PC-9 (cell line): Measurements from ENCODE around the gene CCDC85C. TPM values are rescaled to one million over a fixed set of nuclear protein-coding genes. Genes with fewer than 3 reads are reported as not detected.

ENCODE experiments used
- BruUV-seq: library from RNA; stranded (reverse); fragments of 400-500 nt; replicated peaks from 2 replicates; lab custom pipeline; 2021; lab: Mats Ljungman, UMichigan
- CTCF ChIA-PET: fragments of 300-600 bp; sonication (Branson Sonifier 250); formaldehyde crosslinking; loops from one replicate; lab custom pipeline; 2022; ENCODE audit warnings: antibody characterized with exemption; lab: Charles Lee
- POLR2A ChIA-PET: fragments of 300-600 bp; sonication (Branson Sonifier 250); formaldehyde crosslinking; loops from one replicate; lab custom pipeline; 2022; ENCODE audit warnings: antibody characterized with exemption; ENCODE audit not compliant: unreplicated experiment; lab: Charles Lee
- DNase-seq, 2 experiments: peaks; one replicate each; pipeline versions ENCODE4 v3.0.0 to v3.0.0-alpha.2; 2015 to 2022; ENCODE audit warnings: mixed read lengths in 1 of 2
- H2AFZ ChIP-seq: fragments of 200-600 bp; sonication (generic); 2 replicates; pipeline ENCODE4 v1.8.1; 2017; ENCODE audit warnings: antibody characterized with exemption
- H3F3A ChIP-seq: fragments of 200-600 bp; sonication (generic); 2 replicates; pipeline ENCODE4 v1.8.1; 2017; ENCODE audit warnings: antibody characterized with exemption, mild to moderate bottlenecking, low read depth; ENCODE audit not compliant: insufficient read depth
- H3K27ac ChIP-seq: fragments of 200-600 bp; sonication (generic); 2 replicates; pipeline ENCODE4 v1.6.1; 2016; ENCODE audit warnings: mixed run types
- H3K27me3 ChIP-seq: fragments of 200-600 bp; sonication (generic); 2 replicates; pipeline ENCODE4 v1.6.1; 2016; ENCODE audit warnings: low read depth, mixed run types; ENCODE audit not compliant: insufficient read depth
- H3K36me3 ChIP-seq: fragments of 200-600 bp; sonication (generic); 2 replicates; pipeline ENCODE4 v1.6.1; 2016; ENCODE audit warnings: low read depth, mixed run types
- H3K4me1 ChIP-seq: fragments of 200-600 bp; sonication (generic); replicated peaks from 2 replicates; pipeline ENCODE4 v1.6.1; 2016; ENCODE audit warnings: mixed run types; ENCODE audit not compliant: insufficient read depth
- H3K4me2 ChIP-seq: fragments of 200-600 bp; sonication (generic); 2 replicates; pipeline ENCODE4 v1.6.1; 2017; ENCODE audit warnings: mixed run types
- H3K4me3 ChIP-seq: fragments of 200-600 bp; sonication (generic); 2 replicates; pipeline ENCODE4 v1.6.1; 2016; ENCODE audit warnings: mixed run types
- H3K79me2 ChIP-seq: fragments of 200-600 bp; sonication (generic); 2 replicates; pipeline ENCODE4 v1.6.1; 2017; ENCODE audit warnings: low read depth, mixed run types
- H3K9me2 ChIP-seq: fragments of 200-600 bp; sonication (generic); 2 replicates; pipeline ENCODE4 v1.8.1; 2017; ENCODE audit warnings: mild to moderate bottlenecking; ENCODE audit not compliant: insufficient read depth
- H3K9me3 ChIP-seq: fragments of 200-600 bp; sonication (generic); 2 replicates; pipeline ENCODE4 v1.8.1; 2016; ENCODE audit warnings: low read depth; ENCODE audit not compliant: insufficient read depth
- H4K20me1 ChIP-seq: fragments of 200-600 bp; sonication (generic); 2 replicates; pipeline ENCODE4 v1.8.1; 2017; ENCODE audit not compliant: insufficient read depth
- CTCF ChIP-seq: fragments of 200-600 bp; sonication (generic); conservative IDR thresholded peaks from 2 replicates; pipeline ENCODE4 v1.6.1; 2017; ENCODE audit warnings: mixed run types, antibody characterized with exemption, mild to moderate bottlenecking, moderate library complexity
- EZH2 ChIP-seq: fragments of 200-600 bp; sonication (generic); IDR thresholded peaks from 2 replicates; pipeline ENCODE4 v1.8.0; 2017; ENCODE audit warnings: antibody characterized with exemption, low read depth
- intact Hi-C: fragments of 100-400 bp; cut with micrococcal nuclease; formaldehyde crosslinking; loops from one replicate; pipeline ENCODE4 v1.10.0; 2022; ENCODE audit not compliant: unreplicated experiment
- total RNA-seq: library from RNA; stranded (reverse); gene quantifications from 2 replicates; pipeline ENCODE4 v1.2.3, GENCODE V29; 2021

CCDC85C gene
- total RNA-seq, 1 experiment from 2014 or later: 21.2 TPM

GRCh38 chr14:99579120-99579836, 24.7 kb downstream of the CCDC85C start:
- H4K20me1 ChIP-seq: no peaks in the 10 kb centered on the region
- intact Hi-C loops: no loop called here
- no peak for TF ChIP-seq CTCF
- no peak for TF ChIP-seq EZH2
- H2AFZ ChIP-seq: no peak overlapping the region
- peak overlapping the region; percentile 29 for H3K4me3 ChIP-seq
- peak; percentile 52 to 75 for DNase-seq
- H3F3A ChIP-seq: peaks cover 30% of the 10 kb centered on the region; the same call in 1 of the 2 replicates
- H3K36me3 ChIP-seq: no peaks in the 10 kb centered on the region
- ChIA-PET CTCF (no interaction called here), POLR2A (no interaction called here)
- H3K79me2 ChIP-seq: peaks cover 56% of the 10 kb centered on the region
- no peaks in the 10 kb centered on the region for H3K9me2 ChIP-seq
- H3K27me3 ChIP-seq: no peaks in the 10 kb centered on the region
- H3K27ac ChIP-seq: peak overlapping the region; percentile 95
- peak overlapping the region; percentile 82 for H3K4me2 ChIP-seq
- H3K4me1 ChIP-seq: peaks cover 66% of the 10 kb centered on the region
- no TSS peak for BruUV-seq
- H3K9me3 ChIP-seq: no peaks in the 10 kb centered on the region

GRCh38 chr14:99578541-99579101, 25.4 kb downstream of the CCDC85C start:
- DNase-seq: no peak
- Histone ChIP-seq H3K4me1 (peaks cover 73% of the 10 kb centered on the region), H3K9me3 (no peaks in the 10 kb centered on the region), H3K79me2 (peaks cover 57% of the 10 kb centered on the region), H3K9me2 (no peaks in the 10 kb centered on the region), H4K20me1 (no peaks in the 10 kb centered on the region), H3K4me3 (peak overlapping the region; percentile 29), H3K36me3 (no peaks in the 10 kb centered on the region), H3F3A (peaks cover 33% of the 10 kb centered on the region; the same call in 1 of the 2 replicates), H2AFZ (no peak overlapping the region), H3K27ac (peak overlapping the region; percentile 95), H3K4me2 (peak overlapping the region; percentile 82), H3K27me3 (no peaks in the 10 kb centered on the region)
- POLR2A ChIA-PET: no interaction called here
- CTCF ChIA-PET: no interaction called here
- BruUV-seq: TSS peak; percentile 65
- intact Hi-C loops: no loop called here
- no peak for TF ChIP-seq EZH2
- TF ChIP-seq CTCF: no peak

- CTCF ChIA-PET: no interaction called here
- no peak overlapping the region for H2AFZ ChIP-seq
- intact Hi-C loops: no loop called here
Measured at GRCh38 chr14:99576761-99577705, 27.0 kb downstream of the CCDC85C start.

More at GRCh38 chr14:99576761-99577705, 27.0 kb downstream of the CCDC85C start:
- H3K4me3 ChIP-seq: no peak overlapping the region
- no peaks in the 10 kb centered on the region for H3K9me2 ChIP-seq
- POLR2A ChIA-PET: no interaction called here
- H3K4me1 ChIP-seq: peaks cover 75% of the 10 kb centered on the region
- H3K79me2 ChIP-seq: peaks cover 53% of the 10 kb centered on the region
- peak overlapping the region; percentile 73; the same call in 1 of the 2 replicates for H3K4me2 ChIP-seq
- no peaks in the 10 kb centered on the region for H3K27me3 ChIP-seq
- TF ChIP-seq CTCF (no peak), EZH2 (no peak)
- H3F3A ChIP-seq: peaks cover 33% of the 10 kb centered on the region; the same call in 1 of the 2 replicates
- no peaks in the 10 kb centered on the region for H4K20me1 ChIP-seq
- no peaks in the 10 kb centered on the region for H3K9me3 ChIP-seq
- no TSS peak for BruUV-seq
- no peak overlapping the region for H3K27ac ChIP-seq
- H3K36me3 ChIP-seq: no peaks in the 10 kb centered on the region
- no peak for DNase-seq
